ENCODE measurements around the gene SPATA31C2. TPM values are rescaled to one million over a fixed set of nuclear protein-coding genes. Genes with fewer than 3 reads are reported as not detected.

SPATA31C2 gene
- total RNA-seq, 1 donor from 2014 or later, result not detected

DNA sequence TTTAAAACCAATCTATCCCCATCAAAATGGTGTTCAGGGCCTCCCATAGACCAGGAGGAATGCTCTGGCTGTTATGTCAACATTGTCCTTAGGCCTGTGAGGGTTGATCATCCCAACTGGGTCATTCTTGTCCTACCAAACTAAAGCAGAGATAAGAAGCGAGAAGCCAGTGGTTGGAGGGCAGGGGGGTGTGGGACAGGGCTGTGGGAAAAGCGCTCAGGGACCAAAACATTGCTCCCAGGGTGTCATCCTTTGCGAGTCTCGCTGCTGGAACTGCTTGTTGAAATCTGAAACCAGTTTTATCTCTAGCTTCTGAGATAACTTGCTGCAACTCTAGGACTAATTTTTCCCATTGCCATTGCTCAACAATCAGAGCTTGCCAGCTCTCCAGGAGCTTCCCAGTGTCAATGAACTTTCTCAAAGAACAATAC lies 48.1 kb downstream of the SPATA31C2 start:
- Mint-ChIP-seq H3K27ac (no peak overlapping the region), H3K4me3 (no peak overlapping the region), H3K4me1 (ENCODE audit: unreplicated experiment) (peaks cover 15% of the 10 kb centered on the region), H3K9me3 (peaks cover 4% of the 10 kb centered on the region), H3K36me3 (no peaks in the 10 kb centered on the region), H3K27me3 (no peaks in the 10 kb centered on the region)
- DNase-seq (ENCODE audit: extremely low spot score, unreplicated experiment), result no peak
- TF ChIP-seq, protein P1, sequence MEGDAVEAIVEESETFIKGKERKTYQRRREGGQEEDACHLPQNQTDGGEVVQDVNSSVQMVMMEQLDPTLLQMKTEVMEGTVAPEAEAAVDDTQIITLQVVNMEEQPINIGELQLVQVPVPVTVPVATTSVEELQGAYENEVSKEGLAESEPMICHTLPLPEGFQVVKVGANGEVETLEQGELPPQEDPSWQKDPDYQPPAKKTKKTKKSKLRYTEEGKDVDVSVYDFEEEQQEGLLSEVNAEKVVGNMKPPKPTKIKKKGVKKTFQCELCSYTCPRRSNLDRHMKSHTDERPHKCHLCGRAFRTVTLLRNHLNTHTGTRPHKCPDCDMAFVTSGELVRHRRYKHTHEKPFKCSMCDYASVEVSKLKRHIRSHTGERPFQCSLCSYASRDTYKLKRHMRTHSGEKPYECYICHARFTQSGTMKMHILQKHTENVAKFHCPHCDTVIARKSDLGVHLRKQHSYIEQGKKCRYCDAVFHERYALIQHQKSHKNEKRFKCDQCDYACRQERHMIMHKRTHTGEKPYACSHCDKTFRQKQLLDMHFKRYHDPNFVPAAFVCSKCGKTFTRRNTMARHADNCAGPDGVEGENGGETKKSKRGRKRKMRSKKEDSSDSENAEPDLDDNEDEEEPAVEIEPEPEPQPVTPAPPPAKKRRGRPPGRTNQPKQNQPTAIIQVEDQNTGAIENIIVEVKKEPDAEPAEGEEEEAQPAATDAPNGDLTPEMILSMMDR (conservative IDR thresholded peaks at IDR 0.05), result no peak

DNA sequence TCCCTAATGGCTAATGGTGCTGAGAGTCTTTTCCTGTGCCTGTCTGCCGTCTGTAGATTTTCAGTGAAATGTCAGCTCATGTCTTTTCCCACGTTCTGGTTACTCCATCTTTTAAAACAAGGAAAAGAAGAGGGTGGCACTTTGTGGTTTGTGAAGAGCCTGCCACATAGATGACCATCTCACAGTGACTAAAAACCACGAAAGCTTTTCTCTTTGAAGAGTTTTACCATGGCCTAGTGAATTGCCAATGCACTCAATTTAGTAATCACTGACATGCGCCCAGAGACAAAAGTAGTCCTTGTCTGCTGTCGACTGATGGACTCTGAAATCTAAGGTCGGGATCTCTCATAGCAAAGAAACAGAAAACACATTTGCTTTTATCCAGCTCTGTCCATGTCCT lies 50.4 kb downstream of the SPATA31C2 start:
- H3K9me3 Mint-ChIP-seq, result peaks cover 4% of the 10 kb centered on the region
- no peak overlapping the region for H3K27ac Mint-ChIP-seq
- H3K27me3 Mint-ChIP-seq, result no peaks in the 10 kb centered on the region
- TF ChIP-seq, protein P1 (conservative IDR thresholded peaks at IDR 0.05), result no peak
- H3K36me3 Mint-ChIP-seq, result no peaks in the 10 kb centered on the region
- no peak overlapping the region for H3K4me3 Mint-ChIP-seq
- H3K4me1 Mint-ChIP-seq (ENCODE audit: unreplicated experiment), result peaks cover 10% of the 10 kb centered on the region
- DNase-seq (ENCODE audit: extremely low spot score, unreplicated experiment), result no peak

DNA sequence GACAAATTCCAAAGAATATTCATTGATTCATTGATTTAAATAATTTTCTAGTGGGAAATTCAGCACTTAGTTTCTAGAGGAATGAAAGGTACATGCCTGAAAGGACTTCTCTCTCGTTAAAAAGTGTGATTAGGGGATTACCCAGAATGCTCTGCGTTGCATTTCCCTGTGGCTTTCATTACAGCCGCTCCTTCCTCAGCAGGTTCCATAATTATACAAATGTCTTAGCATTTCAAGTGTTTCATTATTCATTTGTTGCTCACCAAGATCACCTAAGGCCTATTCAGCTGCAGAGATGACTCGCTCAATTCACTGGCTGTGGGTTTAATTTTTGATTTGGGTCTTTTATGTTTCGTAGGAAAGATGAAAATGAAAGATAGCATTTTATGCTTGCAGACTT lies 52.8 kb downstream of the SPATA31C2 start:
- H3K36me3 Mint-ChIP-seq, result no peaks in the 10 kb centered on the region
- no peak overlapping the region for H3K4me3 Mint-ChIP-seq
- H3K4me1 Mint-ChIP-seq (ENCODE audit: unreplicated experiment), result no peaks in the 10 kb centered on the region
- no peak for DNase-seq (ENCODE audit: extremely low spot score, unreplicated experiment)
- no peaks in the 10 kb centered on the region for H3K9me3 Mint-ChIP-seq
- H3K27me3 Mint-ChIP-seq, result no peaks in the 10 kb centered on the region
- TF ChIP-seq, protein P1 (conservative IDR thresholded peaks at IDR 0.05), result no peak
- H3K27ac Mint-ChIP-seq, result no peak overlapping the region

DNA sequence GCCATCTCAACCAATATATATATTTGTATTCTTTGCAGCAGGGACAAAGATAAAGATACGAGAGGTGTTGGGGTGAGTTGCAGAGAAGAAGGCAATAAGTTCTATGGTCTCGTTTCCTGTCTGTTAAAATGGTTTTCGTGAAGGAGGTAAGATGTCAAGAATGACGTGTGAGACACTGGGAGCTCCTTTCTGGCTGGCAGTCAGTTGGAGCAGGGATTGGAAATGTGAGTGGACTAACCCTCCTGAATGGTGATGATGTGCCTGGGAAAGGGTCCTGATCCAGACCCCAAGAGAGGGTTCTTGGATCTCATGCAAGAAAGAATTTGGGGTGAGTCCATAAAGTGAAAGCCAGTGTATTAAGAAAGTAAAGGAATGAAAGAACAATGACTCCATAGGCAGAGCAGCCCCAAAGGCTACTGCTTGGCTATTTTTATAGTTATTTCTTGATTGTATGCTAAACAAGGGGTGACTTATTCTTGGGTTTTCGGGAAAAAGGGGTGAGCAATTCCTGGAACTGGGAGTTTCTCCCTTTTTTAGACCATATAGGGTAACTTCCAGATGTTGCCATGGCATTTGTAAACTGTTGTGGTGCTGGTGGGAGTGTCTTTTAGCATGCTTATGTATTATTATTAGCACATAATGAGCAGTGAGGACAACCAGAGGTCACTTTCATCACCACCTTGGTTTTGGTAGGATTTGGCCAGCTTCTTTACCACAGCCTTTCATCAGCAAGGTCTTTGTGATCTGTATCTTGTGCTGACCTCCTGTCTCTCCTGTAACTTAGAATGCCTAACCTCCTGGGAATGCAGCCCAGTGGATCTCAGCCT lies 53.7 kb downstream of the SPATA31C2 start:
- Mint-ChIP-seq H3K9me3 (no peaks in the 10 kb centered on the region), H3K27me3 (no peaks in the 10 kb centered on the region), H3K4me1 (ENCODE audit: unreplicated experiment) (no peaks in the 10 kb centered on the region), H3K4me3 (no peak overlapping the region), H3K36me3 (no peaks in the 10 kb centered on the region), H3K27ac (no peak overlapping the region)
- DNase-seq (ENCODE audit: extremely low spot score, unreplicated experiment), result no peak
- TF ChIP-seq, protein P1 (conservative IDR thresholded peaks at IDR 0.05), result no peak

Other genes starting within 250 kb of the SPATA31C2 start
- 0.07 TPM in 1 of 2 replicates, not detected in the other for gene SPATA31C1, start 220.5 kb downstream of the SPATA31C2 start, total RNA-seq (ENCODE audit: low replicate concordance)
- 16.4 and 16.9 TPM in 2 replicates for gene CDK20, start 163.9 kb downstream of the SPATA31C2 start, total RNA-seq (ENCODE audit: low replicate concordance)
- gene SPIN1, start 250.0 kb upstream of the SPATA31C2 start, total RNA-seq (ENCODE audit: low replicate concordance), result 98.6 and 107 TPM in 2 replicates

Data from type B pancreatic cell (in vitro differentiated cells).